Cortex of kidney (tissue), 1 donor: Measurements from ENCODE around the gene LRRC7.
"Not testable (repeated sequence)": the region's sequence is repeated elsewhere in the genome, so short reads cannot be mapped to it uniquely, and the experiment has no call there.

ENCODE experiments used
- DNase-seq: peaks from one replicate; lab custom pipeline; 2025; lab: John Stamatoyannopoulos, UW

The LRRC7 gene

DNA sequence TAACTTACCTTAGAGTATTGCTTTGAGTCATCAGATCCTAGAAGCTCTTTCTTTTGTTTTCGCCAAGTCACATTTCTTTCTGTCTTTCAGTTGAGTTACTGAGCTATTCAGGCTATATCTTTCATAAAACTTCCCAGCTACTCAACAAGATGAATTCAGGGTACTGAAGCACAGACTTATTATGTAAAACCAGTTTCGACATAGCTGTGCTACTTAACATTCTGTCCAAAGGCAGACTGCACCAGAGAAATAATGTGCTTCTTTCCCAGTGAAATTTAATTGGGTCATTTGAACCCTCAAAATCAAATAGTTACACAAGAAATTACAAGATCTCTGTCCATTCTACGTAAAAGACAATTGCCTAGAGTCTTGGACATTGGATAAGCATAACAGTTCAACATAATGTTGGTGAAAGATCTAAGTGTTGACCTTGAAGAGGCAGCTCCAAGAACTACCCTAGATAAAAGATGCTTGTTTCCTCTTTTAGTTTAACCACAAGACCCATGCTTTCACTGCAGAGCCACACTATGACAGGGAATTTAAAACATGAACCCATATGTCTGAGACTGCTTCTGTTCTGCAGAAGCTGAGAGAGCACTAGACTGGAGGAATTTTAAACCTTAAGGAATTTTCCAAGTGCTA, 474.5 kb downstream of the LRRC7 start:
- DNase-seq, result no peak

DNA sequence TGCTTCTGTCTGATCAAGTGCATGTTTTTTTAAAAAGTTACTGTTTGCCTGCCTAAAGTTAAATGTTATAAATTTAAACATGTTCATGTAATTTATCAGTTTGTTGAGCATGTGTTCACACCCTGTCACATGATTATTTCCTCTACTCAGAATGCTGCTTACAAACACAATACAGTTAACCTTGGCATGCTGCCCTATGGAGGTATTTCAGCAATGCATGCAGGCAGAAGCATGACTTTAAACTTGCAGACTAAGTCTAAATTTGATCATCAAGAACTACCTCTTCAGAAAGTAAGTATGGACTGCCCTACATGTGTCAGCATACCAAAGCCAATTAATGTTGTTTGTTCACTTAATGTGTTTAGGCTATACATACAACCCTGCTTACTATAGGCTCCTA, 476.1 kb downstream of the LRRC7 start:
- DNase-seq, result no peak

DNA sequence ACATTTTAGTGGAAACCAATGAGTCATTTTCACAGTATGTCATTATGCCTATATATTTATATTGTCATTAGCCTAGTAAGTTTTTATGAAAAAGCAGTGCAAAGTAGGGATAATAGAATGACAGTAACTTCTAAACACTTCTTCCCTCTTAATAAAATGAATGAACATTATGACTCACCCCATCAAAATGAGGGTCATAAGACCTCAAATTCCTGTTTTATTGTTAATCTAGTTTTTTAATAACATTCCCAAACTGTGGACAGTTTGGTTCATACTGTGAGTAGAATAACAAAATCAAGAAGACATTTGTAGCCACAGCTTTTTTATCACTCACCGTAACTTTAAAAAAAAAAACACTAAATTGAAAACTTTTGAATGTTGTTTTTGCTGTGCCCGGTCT, 477.1 kb downstream of the LRRC7 start:
- no peak for DNase-seq

DNA sequence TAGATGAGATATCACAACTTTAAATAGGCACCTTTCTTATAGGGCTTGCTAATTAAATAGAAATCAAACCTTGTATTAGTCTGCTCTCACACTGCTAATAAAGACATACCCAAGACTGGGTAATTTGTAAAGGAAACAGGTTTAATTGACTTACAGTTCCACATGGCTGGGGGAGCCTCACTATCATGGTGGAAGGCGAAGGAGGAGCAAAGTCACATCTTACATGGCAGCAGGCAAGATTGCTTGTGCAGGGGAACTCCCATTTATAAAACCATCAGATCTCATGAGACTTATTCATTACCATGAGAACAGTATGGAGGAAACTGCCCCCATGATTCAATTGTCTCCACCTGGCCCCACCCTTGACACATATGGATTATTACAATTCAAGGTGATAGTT, 477.9 kb downstream of the LRRC7 start:
- DNase-seq, result not testable (repeated sequence)

DNA sequence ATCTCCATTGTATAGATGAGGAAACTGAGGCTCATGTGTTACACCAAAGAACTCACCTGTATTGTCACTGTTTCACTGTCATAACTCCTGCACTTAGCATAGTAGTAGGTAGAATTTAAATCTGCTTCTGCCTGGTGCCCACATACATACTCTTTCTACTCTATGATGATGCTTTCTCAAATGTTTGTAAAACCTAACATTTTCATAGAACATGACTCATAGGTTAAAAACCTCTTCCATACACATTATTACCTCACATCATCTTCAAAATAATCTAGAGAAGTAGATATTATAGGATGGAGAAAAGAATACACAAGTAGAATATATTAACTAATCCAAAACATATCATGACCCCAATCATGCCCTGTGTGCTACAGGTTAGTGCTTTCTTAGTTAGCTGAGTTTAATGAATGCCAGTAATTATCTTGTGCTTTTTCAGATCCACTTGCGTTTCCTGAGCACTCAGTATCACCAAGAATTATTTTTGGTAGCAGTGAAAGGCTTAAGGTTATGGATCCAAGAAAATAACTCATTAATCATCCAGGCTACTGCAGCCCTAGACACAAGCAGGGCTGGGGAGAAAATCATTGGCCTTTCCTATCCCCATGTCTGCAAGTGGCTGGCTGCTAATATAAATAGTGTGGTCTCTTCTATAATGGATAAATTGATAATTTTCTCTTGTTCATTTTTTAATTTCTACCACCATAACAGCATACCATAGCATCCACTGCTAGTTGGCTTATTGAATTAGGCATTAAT, 480.8 kb downstream of the LRRC7 start:
- no peak for DNase-seq

DNA sequence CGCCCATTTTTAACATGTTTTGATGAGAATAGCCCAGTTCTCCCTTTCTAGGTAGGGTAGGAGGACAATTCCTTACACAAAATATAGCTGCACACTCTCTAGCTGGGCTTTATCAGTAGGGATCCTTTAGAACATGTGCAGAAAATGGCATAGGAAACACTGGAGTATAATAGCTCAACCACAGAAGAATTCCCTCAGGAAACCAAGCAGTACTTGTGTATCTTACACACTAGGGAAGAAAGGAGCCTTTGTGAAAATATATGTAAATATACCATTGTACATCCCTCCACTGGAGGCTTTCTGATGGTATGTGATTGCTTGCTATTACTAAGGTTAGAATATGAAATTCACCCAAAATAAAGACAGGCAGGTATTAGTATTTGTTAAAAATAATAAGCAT, 484.2 kb downstream of the LRRC7 start:
- DNase-seq, result no peak

DNA sequence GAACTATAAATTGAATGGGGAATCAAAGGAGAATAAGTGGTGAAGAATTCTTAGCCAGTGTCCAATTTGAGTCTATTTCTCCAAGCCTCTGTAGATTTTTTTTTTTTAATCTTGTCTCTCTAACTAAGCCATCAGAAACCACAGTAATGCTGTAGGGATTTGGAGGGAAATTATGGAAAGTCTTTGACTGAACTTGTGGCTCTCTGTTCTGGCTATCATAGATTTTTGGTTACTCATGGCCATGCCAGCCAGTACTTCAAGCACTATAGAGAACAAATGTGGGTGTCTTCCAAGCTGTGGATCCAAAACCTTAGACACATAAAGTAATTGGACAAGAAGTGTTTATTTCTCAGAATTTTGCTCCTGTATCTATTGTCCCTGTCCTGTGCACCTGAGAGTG, 489.8 kb downstream of the LRRC7 start:
- no peak for DNase-seq

DNA sequence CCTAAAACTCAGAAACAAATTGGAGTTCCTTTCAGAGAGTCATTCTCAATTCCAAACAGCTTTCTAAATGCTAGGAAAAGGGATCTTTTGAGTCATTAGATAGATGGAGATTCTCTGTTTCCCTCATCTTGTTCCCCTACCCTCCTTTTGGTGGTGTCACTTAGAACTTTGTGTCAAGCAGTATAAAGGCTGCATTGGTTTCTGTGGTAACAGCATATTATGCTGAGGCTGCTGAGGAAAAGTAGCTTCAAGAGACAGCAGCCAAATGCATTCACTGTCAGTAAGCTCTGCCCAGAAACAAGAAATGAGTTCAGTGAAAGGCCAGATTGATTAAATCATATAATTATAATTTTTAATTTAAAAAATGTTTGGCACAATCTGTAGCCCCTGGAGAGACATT, 493.5 kb downstream of the LRRC7 start:
- DNase-seq, result no peak

DNA sequence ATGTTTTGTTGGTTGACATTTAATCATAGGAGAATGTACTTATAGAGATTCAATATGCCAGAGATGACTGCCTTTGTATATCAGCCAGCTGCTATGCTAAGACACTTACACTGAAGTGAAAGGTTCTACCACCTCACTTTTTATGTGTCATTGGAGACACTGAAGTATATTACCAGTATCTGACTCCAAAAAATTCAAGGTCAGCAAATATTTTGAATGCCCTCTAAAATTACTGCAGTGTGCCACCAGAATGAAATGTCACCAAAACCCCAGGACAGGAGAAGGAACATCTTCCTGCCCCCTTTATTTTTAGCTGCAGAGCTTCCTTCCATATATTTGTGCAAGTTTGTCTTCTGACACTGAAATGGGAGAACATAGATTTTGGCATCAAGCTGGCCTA, 496.1 kb downstream of the LRRC7 start:
- DNase-seq, result no peak

DNA sequence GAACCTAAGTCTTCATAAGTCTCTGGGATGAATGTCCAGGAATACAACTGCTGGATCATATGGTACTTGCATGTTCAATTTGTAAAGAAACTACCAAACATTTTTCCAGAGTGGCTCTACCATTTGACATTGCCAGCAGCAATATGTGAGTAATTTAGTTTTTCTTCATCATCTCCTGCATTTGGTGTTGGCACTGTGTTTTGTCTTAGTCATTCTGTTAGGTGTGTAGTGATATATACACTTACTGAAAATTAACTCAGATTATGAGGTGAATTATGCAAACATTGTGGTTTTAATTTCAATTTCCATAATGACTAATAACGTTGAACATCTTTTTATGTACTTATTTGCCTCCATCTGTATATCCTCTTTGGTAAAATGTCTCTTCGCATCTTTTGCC, 499.0 kb downstream of the LRRC7 start:
- DNase-seq, result no peak

DNA sequence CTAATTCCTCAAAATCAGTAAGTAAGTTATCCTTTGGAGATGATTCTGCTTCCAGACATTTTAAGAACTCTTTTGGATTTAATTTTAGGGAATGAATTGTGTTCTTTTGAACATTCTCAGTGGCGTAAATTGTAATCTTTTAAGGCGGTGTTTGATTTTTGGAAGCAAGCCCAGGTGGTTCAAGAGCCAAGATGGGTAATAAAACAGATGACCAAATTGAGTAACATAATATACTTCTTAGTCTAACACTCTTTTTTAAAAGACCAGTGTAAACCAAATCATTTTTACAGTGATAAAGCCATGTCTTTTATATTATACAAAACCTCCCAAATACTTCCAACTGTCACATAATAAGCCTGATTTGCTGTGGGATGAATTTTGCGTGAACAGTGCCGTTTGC, 503.9 kb downstream of the LRRC7 start:
- no peak for DNase-seq

DNA sequence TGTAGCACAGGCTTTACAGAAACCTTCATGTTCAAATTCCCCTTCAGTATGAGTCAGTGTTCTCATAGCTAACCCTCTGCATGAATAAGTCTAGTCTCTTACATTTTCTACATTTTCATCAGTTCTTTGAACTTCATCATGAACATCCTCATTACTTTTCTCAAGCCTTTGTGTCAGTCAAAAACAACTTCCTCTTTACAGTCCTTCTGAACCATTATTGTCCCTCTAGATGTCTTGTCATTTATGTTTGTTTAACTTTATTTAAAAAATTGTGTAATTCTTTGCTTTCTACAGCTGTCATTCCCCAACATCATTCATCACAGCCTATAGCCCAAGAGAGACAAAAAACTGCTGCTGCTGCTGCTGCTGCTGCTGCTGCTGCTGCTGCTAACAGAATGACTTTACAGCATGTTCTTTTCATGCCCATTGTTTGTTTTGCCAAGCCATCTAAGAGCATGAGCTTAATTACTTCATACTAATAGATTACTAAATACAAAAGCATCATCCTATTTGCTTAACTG, 504.6 kb downstream of the LRRC7 start:
- DNase-seq, result no peak

DNA sequence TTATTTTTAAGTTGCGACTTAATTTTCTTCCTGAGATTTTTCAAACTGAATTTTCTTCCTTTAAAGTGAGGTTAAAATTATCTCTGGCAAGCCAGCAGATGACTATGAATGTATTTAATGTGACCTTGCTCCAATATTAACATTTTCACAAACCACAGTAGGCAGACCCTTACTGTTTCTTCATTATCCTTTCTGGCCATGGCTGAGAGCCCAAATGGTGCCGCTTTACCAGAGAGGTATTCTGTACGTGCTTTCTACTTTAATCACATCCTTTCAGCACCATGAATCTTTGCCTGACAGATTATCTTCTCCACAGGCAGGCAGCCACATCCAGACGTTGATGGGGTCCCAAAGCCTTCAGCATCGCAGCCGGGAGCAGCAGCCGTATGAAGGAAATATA, 508.0 kb downstream of the LRRC7 start:
- DNase-seq, result no peak

DNA sequence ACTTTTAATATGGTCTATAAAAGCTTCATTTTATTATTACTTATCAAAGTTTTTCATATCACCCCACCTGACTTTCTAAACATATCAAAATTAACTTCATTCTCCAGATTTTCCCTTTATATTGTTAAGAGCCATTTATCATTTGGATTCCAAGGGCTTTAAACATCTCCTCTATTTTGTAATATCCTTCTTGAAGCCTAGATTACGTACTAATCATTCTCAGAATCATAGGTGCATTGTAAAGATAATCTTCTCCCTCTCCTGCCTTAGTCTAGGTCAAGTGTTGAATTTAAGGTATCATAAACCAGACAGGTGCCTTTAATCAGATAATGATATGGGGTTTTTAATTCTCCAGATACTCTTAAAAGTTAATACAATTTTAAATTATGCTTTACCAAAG, 509.3 kb downstream of the LRRC7 start:
- no peak for DNase-seq

DNA sequence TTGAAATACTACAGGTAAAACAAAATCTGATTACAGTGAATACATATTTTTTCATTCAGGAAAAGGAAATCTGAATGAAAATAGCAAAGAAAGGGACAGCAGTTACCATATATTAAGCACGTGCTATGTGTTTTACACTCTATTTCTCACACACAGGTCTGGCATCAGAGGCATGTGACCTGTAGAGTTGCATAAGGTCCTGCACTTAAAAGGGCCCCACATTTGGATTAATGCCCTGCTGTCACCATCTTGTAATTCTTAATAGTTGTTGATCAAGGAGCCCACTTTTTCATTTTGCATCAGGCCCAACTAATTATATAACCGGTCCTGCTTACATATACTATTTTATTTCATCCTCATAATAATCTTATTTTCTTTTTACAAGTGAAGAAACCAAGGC, 511.8 kb downstream of the LRRC7 start:
- DNase-seq, result no peak

DNA sequence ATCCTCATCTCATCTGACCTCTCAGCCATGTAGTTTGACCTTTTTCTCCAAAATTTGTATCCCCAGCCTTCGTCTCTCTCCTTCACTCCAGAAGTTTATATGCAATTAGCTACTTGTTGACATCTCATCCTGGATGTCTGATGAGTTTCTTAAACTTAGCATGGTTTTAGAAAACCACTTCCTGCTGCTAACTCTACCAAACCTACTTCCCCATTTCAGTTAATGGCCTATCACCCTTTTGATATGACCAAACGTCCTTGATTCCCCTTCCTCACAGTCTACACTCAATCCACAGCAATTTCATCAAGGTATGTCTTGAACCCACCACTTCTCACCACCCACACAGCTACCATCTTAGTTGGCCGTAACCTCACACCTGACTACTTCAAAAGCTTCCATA, 515.8 kb downstream of the LRRC7 start:
- no peak for DNase-seq

DNA sequence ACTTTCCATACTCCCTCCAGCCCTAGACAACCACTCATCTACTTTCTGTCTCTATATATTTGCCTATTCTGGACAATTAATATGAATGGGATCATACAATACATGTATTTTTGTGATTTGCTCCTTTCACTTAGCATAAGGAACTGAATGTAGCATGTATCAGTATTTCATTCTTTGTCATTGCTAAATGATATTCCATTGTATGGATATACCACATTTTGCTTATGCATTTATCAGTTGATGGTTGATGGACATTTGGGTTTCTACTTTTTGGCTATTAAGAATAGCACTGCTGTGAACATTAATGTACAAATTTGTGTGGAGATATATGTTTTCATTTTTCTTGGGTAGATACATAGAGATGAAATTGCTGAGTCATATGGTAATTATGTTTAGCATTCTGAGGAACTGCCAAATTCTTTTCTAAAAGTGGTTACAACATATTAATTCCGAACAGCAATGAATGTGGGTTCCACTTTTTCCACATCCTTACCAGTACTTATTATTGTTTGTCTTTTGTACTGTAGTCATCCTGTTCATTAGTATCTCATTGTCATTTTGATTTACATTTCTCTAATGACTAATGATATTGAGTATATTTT, 516.7 kb downstream of the LRRC7 start:
- DNase-seq, result no peak

DNA sequence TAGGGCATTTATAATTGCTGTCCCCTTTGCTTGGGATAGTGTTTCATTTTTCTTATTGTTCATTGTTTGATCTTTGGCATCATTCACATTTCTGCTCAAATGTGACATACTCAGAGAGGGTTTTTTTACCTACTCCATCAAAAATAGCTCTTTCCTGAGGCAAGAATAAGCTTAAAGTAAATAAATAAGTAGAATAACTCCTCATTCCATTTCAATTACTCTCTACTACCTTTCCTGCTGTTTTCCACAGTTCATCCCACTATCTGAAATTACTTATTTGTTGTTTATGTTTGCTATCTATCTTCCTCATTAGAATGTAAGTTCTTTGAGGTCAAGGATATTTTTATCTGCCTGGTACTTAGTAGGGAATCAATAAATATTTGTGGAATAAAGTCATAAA, 517.8 kb downstream of the LRRC7 start:
- no peak for DNase-seq

DNA sequence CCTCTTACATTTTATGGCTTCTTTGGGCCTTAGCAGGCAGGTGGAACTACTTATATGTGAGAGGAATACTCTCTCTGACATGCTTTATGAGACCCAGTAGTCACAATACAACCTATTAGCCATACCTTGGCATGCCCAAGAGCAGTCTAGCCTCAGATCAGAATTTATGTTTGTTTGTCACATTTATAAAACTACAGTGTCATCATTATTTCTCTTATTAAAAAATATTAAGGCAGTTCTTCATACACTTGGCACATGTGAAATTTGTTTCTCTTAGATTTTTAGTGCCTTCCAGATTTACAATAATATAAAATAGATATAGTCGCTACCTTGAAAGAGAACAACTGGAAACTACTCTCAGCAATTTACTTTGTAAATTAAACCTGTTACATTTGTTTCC, 519.2 kb downstream of the LRRC7 start:
- no peak for DNase-seq

DNA sequence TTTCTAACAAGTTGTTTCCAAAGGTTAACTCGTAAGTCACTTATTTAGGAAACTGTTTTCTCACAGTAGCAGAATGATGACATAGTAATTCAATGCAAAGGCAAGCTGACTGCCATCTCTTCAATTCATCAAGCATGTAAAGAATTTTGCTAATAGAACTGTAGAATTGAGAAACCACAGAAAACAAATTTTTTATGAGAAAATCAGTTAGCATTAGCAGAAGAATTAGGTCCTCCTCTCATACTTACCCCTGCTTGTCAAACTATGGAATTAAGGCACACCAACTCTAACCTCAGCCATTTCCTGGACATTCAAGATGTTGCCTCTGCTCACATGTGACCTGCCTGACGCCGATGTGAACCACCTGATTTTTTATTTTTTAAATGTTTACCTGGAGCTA, 522.4 kb downstream of the LRRC7 start:
- DNase-seq, result no peak

DNA sequence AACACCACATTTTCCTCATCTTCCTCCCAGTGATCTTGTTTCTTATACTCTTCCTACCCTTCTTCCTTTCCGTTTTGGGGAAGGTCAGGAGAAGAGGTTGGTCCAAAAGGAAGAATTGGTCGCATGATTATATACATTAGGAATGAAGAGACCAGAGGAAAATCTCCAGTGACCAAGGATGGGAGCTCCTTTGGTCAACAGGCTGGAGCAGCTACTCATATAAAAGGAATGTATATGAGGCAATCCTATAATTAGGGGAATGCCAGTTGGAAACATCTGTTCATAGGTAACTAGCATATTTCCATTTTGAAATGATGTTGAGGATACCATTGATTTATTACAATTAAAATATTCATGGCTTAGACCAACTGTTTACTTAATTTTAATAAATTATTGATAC, 523.2 kb downstream of the LRRC7 start:
- DNase-seq, result no peak

DNA sequence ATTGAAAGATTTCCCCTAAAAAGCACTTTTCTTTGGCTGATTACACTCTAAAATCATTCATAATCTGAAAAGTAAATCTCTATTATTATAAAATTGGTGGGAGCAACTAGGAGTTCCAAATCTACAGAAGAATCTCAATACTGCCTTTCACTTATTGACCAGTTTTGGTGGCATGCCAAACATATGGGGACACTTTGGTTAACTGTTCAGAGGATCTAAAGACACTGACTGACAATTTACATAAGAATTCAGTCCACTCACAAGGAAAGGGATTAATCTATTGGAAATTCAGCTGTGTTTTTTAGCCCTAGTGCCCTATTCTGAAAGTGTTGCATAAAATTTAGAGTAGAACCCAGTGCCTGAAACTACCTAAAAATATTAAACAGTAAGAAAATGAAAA, 524.1 kb downstream of the LRRC7 start:
- no peak for DNase-seq

DNA sequence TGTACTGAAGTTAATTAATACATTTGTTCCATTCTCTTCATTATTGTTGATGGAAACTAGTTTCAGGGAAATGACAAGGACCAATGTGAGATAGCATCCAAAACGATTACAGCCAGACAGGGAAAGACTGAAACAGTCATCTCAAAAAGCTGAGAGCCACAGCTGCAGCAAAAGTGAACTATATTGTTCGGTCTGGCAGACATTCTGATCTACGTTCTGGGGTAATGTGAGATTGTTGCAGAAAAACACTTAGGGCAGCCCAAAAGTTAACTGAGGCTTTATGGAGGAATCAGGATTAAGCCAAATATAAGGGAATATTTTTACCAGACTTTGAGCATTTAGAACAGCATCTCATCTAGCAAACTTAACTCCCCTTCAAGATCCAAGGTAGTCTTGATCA, 524.8 kb downstream of the LRRC7 start:
- DNase-seq, result no peak
